NCI-H2029 treated with DMSO at 0.1 percent for 48 hours (cell line): Measurements from ENCODE around the gene ZBTB26.

Source experiments
- DNase-seq: peaks from one replicate; lab custom pipeline; 2025; lab: John Stamatoyannopoulos, UW

ZBTB26 gene, protein sequence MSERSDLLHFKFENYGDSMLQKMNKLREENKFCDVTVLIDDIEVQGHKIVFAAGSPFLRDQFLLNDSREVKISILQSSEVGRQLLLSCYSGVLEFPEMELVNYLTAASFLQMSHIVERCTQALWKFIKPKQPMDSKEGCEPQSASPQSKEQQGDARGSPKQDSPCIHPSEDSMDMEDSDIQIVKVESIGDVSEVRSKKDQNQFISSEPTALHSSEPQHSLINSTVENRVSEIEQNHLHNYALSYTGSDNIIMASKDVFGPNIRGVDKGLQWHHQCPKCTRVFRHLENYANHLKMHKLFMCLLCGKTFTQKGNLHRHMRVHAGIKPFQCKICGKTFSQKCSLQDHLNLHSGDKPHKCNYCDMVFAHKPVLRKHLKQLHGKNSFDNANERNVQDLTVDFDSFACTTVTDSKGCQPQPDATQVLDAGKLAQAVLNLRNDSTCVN

DNA sequence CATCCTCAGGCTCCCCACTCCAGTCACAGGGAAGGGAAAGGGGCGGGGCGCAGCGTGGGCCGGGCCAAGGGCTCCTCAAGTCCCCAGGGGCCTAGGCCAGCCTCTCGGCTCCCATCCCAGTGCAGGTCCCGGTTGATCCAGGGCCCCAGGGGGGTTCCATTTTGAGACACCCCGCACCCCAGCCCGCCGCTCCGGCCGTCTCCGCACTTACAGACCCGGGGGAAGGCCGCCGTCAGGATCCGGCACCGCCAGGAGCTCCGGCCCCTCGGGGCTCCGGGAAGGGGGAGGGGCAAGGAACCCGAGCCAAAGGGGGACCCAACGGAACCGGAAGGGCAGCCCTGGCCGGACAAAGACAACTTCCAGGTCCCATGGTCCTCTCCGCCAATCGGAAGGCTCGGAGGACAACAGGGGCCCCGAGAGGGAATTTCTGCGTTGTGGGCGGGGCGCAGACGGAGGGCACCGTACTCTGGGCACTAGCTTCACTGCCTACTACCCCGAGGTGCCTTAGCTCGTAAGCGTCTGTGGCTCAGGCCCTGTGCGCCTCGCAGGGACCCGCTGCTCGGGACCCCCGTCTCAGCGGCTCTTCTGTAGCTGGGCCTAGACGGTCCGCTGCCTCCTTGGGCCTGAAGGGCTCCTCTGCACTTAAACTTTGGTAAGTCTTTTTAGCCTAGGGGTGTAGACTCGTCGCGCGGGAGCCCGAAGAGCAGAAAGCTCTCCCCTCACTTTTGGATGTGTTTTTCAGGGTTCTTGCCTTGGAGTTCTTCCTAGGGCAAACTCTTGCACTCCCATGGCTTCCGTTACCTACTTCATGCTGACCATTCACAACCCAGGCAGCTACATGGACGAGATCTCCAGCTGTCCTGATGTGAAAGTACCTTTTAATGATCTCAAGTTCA lies at the start of gene ZBTB26:
Gene ZBTB26 (minus strand): TSS at position 287 of the 896 bp plus-strand sequence. CDS start 11,578 bp downstream, outside the sequence.
- DNase-seq = peak; percentile 73

DNA sequence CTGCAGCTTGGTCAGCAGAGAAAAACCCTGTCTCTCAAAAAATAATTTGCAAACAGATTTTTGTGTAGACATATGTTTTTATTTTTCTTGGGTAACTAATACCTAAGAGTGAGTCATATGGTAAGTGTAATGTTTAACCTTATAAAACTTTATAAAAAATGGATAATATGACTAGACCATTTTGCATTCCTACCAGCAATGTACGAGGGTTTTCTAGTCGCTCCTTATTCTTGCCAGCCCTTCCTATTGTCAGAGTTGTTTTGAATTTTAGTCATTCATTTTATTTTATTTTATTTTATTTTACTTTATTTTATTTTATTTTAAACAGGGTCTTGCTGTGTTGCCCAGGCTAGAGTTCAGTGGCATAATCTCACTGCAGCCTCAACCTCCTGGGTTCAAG lies 47.3 kb upstream of the ZBTB26 start:
- DNase-seq = no peak

DNA sequence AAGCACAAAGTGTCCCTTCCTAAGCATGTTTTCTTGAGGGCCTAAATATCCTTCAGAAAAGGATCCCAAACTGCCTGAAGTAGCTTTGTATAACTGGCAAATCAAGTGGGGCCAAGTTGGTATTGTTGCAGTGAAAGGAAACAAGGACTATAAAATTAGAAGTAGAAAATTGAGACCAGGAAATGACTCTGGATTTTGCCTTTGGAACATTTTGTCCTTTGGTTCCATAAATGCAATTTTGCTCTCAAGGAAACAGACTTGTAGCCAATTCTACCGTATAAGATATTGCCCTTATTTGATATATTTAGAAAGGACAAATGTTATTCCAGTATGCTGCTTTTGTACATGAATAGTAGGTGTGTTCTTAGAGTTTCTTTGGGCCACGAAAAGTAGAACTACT lies 43.9 kb upstream of the ZBTB26 start:
- DNase-seq = no peak

DNA sequence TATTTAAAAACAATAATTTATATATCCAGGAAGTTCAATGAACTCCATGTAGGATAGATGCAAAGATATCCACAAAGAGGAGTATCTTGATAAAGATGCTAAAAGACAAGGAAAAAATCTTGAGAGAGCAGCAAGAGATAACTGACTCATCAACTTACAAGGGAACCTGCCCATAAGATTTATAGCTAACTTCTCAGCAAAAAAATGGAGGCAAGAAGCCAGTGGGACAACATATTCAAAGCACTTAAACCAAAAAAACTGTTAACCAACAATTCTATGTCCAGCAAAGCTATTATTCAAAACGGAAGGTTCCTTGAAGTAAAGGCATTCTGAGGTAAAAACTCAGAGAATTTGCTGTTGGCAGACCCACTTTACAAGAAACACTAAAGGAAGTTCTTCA lies 29.8 kb upstream of the ZBTB26 start:
- DNase-seq = no peak

DNA sequence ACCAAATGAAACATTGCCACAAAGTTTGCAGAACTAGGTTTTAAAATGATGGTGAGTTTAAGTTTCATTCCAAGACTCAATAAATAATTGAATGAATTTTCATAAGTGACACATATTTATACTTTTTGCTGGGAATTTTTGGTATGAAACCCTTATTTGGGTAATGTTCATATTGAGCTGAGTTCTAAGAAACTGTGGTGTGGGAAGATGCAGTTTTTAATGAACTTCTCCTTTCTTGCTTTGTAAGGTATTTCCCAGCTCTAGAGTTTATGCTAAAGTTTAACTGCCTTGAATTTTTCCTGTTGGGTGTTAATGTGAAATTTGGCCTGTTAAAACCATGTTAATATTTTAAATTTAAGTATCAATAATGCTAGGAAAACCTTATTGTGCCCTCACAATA lies 24.6 kb upstream of the ZBTB26 start:
- no peak for DNase-seq

DNA sequence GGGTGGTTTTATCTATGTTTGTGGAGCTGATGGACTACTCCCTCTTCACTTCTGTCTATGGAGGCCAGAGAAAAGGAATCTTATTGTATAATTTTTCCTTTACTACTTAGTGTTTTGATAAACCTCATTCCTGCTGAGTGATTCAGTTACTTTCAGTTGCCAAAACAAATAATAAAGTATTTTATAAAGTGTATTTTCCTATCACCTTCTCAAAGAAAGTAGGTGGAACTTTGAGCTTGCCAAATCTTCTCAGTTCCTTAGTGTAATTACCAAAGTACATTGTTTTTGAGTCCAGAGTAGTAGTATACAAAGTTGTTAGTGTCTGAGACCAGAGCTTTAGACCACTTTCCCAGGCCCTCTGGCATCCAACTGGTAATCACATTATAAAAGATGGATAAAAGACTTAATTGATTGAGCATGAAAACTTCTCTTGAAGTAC lies 23.0 kb upstream of the ZBTB26 start:
- no peak for DNase-seq

DNA sequence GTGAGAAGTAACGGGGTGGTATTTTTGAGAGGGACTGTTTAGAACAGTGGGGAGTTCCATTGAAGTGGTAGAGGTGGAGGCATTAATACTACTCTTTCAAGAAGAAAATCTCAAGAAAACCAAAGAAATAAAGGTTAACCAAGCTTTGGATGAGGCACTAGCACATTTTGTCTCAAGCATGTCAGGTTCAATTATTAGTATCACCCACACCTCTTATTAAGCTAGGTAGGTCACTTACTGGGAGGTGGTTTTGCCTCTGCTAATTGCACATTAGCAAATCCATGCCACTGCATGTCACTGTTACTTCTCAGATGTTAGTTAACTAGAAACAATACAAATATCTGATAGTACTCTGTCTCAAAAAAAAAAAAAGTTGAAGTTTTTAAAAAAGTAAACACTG lies 19.7 kb upstream of the ZBTB26 start:
- DNase-seq = no peak

DNA sequence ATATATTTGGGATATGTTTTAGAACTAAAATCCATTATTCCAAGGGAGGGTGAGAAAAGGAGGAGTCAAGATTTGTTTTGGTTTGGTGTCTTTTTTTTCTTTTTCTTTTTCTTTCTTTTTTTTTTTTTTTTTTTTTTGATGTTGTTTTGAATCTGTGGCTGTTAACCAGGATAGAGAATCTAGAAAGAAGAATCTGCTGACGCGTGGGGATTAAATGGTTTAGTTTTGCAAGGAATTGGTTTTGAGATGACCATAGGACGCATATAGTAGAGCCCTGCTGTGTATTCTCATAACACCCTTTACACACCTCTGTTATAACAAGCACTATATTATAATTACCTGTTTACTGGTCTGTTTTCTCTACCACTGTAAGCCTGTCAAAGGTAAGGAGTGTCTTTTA lies 19.0 kb upstream of the ZBTB26 start:
- DNase-seq = no peak

DNA sequence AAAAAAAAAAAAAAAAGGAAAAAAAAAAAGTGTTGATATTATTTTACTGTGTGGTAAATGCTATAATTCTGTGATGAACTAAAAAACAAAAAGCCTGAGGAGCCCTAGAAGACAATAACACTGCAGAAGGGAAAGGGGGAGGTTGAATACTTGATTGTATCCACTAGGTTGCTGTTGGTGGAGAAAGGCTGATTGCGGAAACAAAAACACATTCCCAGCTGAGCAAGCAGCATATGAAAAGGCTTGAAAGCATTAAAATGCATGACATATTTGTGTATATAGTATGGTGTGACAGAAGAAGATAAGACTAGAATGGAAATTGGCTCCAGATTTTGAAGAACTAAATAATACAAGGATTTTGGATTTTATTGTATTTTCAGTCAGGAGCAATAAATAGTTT lies 18.4 kb upstream of the ZBTB26 start:
- DNase-seq = no peak

DNA sequence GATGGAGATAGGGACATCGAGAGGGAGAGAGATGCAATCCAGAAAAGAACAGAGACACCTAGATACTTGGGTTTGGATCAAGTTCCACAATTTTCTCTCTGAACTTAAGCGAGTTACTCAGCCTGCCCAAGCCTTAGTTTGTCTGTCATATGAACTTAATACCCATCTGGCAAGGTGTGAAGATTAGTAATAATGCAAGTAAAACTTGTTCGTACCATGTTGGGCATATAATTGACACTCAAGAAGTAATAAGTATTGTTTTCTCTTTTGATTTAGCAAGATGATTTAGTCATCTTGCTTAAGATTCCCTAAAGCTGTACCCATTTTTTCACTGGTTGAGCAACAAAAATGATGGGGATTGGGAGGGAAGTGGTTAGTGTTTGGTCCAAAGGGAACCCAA lies 17.0 kb upstream of the ZBTB26 start:
- DNase-seq = no peak

DNA sequence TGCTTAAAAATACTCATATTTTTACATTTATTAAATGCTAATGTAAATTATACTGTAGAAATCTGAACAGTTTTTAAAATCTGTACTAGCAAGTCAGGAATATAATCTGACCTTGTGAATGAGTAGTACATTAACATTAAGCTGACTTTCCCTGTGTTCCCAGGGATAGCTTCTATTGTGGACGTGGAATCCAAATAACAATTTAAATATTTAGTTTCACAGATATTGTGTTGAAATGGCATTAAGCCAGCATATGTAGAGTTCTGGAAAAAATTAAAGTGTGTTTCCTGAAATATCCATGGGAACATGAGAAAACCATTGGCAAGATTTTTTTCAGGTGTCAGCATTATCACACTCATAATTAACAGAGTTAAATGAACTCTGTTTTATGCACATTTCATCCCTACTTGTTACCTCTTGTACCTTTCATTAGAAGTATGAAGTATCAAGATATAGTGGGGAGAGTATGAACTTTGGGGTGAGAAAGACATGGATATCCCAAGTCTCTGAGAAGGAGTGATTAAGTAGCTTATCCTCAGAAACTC lies 15.2 kb upstream of the ZBTB26 start:
- no peak for DNase-seq

DNA sequence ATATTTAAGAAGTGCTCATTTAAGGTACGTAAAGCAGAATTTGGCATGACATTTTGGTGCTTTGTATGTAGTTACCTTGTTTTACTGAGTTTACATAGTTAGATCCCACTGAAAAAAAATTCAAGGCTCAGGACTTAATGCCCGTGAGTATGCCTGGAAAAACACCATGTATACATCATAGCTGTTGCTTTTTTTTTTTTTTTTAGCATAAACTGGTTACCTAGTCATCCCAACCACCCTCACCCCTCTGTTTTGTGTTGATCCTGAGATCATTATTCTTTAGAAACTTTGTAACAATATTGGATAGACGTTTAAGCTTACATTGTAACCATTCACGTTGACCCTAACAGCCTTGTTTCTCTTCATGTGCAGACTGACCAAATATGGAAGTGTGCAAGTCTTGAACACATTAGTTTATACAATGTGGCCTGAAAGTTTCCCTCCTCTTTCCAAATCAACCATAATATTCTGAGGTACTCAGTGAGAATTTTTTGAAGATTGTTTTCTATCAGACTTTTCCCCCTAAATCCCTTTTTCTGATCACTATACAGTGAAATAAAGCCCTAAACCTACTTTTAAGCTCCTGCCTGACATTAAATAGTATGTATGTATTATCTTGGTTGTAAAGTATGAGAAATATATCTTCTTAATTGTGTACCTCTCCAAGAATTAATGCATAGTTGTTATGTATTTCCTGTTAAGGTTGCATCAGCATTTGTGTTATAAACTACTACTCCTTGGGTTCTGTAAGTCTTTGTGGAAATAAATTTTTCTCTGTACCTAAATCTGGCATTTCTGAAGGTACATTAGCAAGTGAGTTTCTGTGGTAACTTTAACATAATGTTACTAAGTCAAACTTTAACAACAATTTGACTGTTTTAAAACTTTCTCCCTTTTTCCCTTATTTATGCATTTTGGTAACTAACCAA lies 13.9 kb upstream of the ZBTB26 start:
- DNase-seq = no peak

DNA sequence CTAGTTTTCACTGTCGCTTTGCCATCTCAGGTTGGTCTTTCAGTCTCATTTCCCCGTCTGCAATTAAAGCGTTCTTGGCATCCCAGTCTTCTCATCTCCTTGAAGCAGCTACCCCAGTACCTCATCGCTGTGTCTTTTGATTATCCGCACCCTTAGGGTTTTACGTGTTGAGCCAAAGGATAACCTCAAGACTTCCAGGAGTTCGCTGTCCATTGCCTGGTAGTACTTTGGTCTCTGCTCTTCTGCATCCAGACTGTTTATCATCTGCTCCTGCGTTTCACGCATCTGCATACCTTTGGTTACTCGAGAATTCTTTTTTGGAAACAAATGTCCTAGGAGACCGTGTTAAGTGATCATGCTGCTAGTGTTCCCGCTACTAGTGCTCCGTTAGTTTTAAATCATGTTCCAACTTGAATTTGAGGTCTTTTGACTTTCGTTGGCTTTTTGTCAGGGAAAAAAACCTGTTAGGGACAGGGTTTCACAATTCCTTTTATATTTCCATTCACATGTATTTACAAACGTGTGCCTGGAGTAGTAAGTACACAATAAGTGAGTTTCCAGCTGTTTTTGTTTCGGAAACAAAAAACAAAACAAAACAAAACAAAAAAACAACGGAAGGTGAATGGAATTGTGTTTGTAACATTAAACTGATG lies 10.4 kb upstream of the ZBTB26 start:
- DNase-seq = no peak

DNA sequence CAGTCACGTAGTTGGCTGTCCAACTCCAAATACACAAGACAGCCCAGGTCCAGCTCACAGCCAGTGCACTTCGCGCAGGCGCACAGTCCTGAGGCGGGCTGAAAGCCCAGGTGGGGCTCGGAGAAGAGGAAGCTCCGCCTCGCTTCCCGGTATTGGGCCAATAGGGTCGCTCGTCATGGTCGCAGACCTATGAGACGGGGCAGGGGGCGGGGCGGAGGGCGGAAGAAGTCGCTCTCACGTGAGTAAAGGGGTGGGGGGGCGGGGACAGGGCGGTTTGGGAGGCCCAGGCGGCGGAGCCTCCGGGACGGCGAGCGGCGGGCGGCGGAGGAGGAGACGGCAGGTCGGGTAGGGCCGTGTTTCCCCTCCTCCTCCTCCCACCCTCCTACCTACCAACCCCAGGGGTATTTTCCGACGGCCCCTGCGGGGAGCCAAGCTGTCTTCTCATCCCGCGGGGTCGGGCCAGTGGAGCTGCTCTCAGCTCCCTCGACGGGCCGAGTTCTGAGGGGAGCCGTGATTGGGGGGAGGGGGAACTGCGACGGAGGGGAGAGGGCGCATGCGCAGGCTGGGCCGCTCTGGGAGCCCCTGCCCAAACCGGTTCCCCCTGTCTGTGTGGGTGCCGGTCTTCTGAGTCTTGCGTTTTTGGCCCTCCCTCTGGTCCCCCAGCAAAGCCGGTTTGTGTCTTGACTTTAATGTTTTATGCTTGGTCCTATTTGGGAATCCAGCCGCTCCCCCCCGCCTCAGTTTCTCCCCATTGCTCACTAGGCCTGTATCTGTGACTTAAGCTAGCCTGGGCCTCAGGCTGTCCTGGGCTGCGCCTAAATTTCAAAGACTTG lies 9.7 kb upstream of the ZBTB26 start, which contains the start of gene RABGAP1:
Gene RABGAP1 (plus strand): TSS at position 272 of the 833 bp plus-strand sequence. CDS start 16,040 bp downstream, outside the sequence.
- DNase-seq = peak; percentile 93

DNA sequence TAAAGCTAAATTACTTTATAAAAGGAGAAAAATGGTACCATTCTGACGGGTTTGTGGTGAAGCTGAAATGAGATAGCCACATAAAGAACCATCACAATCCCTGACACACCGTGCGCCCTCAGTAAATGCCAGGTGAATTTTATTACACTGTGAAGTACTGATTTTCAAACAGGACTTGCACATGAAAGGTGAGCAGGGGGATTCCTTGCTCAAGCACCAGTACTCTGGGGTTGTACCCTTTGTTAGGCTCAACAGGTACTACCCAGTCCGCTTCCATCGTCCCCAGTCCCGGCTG lies 9.1 kb upstream of the ZBTB26 start:
- no peak for DNase-seq

DNA sequence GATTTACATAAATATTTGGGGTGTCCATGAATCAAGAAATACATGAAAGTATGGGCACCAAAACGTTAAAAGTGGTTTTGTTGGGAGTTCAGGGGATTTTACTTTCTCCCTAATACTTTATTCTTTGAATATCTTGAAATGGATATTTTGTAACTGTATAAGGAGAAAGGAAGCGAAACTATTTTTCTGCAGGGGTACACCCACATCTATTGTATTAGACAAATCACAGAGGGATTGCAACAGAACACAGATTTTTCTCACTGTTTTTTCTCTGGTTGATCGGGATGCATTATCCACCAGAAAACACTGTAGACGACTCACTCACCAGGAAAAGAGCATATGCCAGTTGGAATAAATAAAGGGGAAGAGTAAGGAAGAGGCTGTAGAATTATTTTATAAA lies 8.3 kb upstream of the ZBTB26 start:
- DNase-seq = no peak

DNA sequence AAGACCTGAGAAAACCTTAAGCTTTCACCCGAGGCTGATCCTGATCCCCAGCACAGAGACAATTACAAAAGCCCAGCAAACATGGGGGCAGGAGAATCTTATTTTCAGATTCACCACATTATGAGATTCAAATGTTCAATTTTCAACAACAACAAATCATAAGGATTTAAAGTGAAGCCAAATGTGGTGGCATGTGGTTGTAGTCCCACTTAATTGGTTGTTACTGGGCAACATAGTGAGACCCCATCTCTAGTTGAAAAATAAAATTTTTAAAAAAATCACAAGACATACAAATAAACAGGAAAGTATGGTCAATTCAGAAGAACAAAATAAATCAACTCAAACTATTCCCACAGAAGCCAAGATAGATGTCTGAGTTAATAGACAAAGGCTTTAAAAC lies 5.6 kb upstream of the ZBTB26 start:
- DNase-seq = no peak

DNA sequence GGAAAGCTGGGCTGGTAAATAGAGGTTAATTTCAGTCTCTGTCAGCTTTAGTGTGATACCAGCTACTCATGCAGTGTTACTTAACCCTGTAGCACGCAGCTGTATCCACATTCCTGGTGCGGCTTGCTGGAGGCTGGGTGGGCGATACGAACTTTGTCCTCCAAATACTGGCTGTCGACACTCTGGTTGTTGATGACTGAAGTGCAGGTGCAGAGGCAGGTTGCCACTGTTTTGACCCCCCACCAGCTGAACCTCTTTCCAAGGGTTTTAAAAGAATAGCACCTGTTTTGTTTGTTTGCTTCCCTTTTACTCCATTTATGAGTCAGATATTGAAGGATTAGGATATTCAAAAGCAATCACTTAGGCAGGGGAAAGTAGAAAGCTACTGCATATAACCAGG lies 5.2 kb upstream of the ZBTB26 start:
- DNase-seq = no peak

DNA sequence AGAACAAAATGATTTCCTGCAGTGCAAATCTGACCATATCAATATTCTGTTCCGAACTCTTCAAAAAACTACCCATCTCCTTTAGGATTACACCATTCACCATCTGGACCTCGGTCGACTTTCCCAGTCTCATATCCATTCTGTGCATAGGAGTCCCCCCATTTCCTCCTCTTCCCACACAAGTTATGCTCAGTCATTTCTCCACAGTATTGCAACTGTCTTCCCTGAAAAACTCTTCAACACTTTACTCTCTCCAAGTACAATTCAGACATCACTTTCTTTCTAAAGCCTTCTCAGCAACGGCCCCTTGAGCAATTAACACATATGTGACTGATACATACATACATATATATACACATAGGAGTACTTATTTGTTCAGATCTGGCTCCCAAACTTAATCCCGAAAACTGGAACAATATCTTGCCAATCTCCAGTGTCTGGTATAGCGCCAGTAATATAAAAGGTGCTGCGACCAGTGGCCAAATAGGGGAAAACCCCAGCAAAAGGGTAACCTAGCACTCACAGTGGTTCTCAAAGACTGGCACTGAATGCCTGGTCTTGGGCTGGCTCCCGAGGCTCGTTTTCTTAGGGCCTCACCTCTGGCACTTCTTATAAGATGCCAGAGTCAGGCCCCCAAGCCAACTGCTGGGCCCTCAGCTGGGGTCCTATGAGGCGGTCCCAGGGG lies 629 bp downstream of the ZBTB26 start:
- DNase-seq = no peak
